Urothelium cell line (cell line): ENCODE results near the gene CTR9.
"Not testable (repeated sequence)": the region's sequence is repeated elsewhere in the genome, so short reads cannot be mapped to it uniquely, and the experiment has no call there.

Experiments used
- DNase-seq: peaks from one replicate; pipeline ENCODE4 v3.0.0; 2011; ENCODE audit warnings: low spot score, mixed read lengths
- FAIRE-seq: peaks from 2 replicates; lab custom pipeline; 2011; peaks lifted over from hg19 to GRCh38; lab: Jason Lieb, UNC

Gene CTR9

DNA sequence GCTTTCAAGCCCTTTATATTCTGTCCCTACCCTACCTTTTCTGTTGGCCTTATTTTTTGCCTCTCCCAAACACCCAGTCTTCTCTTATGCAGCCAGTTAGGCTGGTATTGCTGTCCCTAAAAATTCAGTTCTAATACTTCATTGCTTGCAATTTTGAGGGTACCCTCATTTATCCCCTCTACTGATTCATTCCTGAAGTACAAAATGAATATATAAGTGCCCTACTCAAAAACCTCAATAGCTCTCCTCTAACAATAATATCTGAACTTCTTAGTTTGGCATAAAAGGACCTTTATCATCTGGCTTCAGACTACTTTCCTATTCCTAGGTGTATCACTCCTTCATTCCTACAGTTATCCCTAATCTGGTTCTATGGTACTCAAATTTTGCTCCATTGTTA, 62.9 kb downstream of the CTR9 start:
- no peak for FAIRE-seq

DNA sequence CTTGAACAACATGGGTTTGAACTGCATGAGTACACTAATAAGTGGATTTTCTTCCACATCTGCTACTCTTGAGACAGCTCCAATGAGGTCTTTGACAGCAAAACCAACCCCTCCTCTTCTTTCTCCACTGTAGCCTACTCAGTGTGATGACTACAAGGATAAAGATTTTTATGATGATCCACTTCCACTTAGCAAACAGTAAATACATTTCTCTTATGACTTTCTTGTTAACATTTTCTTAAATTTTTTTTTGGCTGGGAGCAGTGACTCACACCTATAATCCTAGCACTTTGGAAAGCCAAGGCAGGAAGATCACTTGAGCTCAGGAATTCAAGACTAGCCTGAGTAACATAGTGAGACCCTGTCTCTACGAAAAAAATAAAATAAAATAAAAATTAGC, 67.5 kb downstream of the CTR9 start:
- FAIRE-seq: no peak

More for the DNA sequence above, 62.9 kb downstream of the CTR9 start:
- DNase-seq: no peak

DNA sequence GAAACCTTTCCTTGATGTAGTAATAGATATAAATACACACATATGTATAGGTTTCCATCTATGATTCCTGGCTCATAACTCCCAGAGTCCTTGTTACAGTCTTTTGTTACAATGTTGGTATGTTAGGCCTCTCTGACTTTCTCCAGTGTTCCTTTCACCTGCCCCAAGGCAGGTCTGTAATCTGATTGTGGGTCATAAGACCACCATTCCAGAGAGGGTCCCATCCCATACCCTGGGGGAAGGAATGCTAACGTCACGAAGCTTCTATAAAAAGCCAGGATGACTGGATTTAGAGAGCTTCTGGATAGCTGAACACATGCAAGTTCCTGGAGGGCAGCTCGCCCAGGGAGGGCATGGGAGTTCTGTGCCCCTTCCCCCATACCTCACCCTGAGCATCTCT, 71.4 kb downstream of the CTR9 start:
- DNase-seq, FAIRE-seq: not testable (repeated sequence)

More for the DNA sequence above, 67.5 kb downstream of the CTR9 start:
- DNase-seq: peak; percentile 17

DNA sequence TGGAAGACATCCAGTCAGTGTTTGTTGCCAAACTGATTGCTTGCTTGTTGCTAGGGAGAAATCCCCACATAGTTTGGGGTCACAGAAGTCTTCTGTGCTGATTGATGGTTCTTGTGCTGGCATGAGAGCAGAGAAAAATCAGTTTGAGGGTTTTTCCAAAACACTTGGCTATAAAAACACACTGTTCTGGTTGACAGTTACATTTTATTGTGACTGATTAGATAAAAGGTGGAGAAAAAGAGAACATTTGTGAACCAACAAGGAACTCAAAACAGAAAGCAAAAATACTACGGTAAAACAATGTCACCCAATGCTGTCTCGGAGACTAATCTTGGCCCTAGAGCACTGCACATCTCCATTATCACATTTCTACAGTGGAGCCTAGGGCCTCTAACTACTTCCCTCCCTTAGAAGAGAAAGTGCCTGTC, 72.1 kb downstream of the CTR9 start:
- DNase-seq (no peak), FAIRE-seq (no peak)

DNA sequence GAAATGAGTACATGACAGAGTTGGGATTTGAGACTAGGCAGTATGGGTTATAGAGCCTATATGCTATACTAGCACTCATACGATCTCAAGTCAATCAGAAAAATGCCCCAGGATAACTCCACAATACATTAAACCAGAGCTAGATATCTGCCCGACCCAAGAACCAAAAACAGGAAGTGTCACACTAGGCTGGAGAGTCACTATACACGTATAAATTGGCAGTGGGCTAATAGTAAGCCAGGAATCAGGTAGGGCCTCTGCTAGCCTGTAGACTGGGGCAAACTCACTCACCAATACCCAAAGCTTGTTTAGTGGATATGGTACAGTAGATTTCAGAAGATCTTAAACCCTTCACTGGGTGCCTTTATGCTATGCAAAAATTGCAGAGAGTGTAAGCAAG, 73.8 kb downstream of the CTR9 start:
- DNase-seq (no peak), FAIRE-seq (no peak)

DNA sequence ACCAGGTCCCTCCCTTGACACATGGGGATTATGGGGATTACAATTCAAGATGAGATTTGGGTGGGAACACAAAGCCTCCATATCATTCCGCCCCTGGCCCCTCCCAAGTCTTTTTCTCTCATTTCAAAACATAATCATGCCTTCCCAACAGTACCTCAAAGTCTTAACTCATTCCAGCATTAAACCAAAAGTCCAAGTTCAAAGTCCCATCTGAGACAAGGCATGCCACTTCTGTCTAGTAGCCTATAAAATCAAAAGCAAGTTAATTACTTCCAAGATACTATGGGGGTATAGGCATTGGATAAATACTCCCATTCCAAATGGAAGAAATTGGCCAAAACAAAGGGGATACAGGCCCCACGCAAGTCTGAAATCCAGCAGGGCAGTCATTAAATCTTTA, 77.4 kb downstream of the CTR9 start:
- no peak for FAIRE-seq
- DNase-seq: no peak

DNA sequence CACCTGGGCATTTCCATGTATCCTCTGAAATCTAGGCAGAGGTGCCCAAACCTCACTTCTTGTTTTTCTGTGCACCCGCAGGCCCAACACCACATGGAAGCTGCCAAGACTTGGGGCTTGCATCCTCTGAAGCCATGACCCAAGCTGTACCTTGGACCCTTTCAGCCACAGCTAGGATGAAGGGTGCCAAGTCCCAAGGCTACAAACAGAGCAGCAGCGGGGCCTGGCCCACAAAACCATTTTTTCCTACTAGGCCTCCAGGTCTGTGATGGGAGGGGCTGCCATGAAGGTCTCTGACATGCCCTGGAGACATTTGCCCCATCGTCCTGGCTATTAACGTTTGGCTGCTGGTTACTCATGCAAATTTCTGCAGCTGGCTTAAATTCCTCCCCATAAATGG, 78.1 kb downstream of the CTR9 start:
- FAIRE-seq: no peak
- no peak for DNase-seq
